Measurements from ENCODE around the gene CRBN.

DNA sequence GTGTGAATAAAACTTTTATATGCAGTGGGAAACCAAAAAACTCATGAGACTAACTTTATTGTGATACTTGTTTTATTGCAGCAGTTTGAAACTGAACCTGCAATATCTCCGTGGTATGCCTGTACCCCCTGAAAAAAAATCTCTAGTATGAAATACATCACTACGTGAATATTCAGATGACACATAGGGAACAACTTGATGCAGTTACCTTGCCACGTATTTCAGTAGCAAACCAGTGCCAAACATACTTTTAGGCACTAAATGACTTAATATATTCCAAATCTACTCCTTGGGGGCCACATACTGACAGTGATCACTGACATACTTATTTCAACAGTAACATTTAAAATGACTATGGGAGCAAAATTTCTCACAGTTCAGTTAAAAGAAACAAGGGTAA lies 13.8 kb downstream of the CRBN start:
- TF ChIP-seq, protein P1, sequence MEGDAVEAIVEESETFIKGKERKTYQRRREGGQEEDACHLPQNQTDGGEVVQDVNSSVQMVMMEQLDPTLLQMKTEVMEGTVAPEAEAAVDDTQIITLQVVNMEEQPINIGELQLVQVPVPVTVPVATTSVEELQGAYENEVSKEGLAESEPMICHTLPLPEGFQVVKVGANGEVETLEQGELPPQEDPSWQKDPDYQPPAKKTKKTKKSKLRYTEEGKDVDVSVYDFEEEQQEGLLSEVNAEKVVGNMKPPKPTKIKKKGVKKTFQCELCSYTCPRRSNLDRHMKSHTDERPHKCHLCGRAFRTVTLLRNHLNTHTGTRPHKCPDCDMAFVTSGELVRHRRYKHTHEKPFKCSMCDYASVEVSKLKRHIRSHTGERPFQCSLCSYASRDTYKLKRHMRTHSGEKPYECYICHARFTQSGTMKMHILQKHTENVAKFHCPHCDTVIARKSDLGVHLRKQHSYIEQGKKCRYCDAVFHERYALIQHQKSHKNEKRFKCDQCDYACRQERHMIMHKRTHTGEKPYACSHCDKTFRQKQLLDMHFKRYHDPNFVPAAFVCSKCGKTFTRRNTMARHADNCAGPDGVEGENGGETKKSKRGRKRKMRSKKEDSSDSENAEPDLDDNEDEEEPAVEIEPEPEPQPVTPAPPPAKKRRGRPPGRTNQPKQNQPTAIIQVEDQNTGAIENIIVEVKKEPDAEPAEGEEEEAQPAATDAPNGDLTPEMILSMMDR (conservative IDR thresholded peaks at IDR 0.05 in 1 of 2, IDR thresholded peaks at IDR 0.05 in 1 of 2; ENCODE audit: extremely low read depth in 1 of 2, insufficient read depth in 1 of 2, low read depth in 1 of 2, low read length in 2 of 2): no peak
- TF ChIP-seq EZH2 (IDR thresholded peaks at IDR 0.05; ENCODE audit: borderline replicate concordance, low read length): no peak

Data from mammary epithelial cell (primary cell).